ENCODE measurements around the gene FIG4. TPM values are rescaled to one million over a fixed set of nuclear protein-coding genes. Genes with fewer than 3 reads are reported as not detected.

The FIG4 gene
- total RNA-seq, 1 experiment from 2014 or later, result 10.9 TPM

- no peak overlapping the region for H3K4me3 ChIP-seq (ENCODE audit: low read depth, low read length, poor library complexity, severe bottlenecking)
Observed at GRCh38 chr6:109747221-109747620, 56.1 kb downstream of the FIG4 start.

GRCh38 chr6:109759098-109759955 lies 68.2 kb downstream of the FIG4 start:
- ChIA-PET POLR2A (ENCODE audit: low non-redundant PET) (no interaction called here), CTCF (no interaction called here)
- H3K36me3 ChIP-seq (ENCODE audit: insufficient read depth, low read length, poor library complexity, severe bottlenecking), result no peaks in the 10 kb centered on the region
- H3K9me3 ChIP-seq (ENCODE audit: low read depth, low read length, poor library complexity, severe bottlenecking), result no peaks in the 10 kb centered on the region
- no peak overlapping the region for H3K27ac ChIP-seq (ENCODE audit: low read depth, low read length, poor library complexity, severe bottlenecking)
- intact Hi-C loops (cut with micrococcal nuclease; ENCODE audit: unreplicated experiment), result no loop called here
- H3K4me3 ChIP-seq (ENCODE audit: low read depth, low read length, poor library complexity, severe bottlenecking), result no peak overlapping the region
- H3K27me3 ChIP-seq (replicated peaks; ENCODE audit: insufficient read depth, low read depth, low read length, poor library complexity), result no peaks in the 10 kb centered on the region
- H3K4me1 ChIP-seq (ENCODE audit: insufficient read depth, low read length, poor library complexity, severe bottlenecking), result no peaks in the 10 kb centered on the region
- TF ChIP-seq EZH2 (IDR thresholded peaks at IDR 0.05; ENCODE audit: borderline replicate concordance, low read depth, low read length, poor library complexity, severe bottlenecking) (no peak), CTCF (conservative IDR thresholded peaks at IDR 0.05; ENCODE audit: low read depth, low read length) (no peak)
- no peak for DNase-seq (ENCODE audit: low spot score)
- no TSS peak for BruUV-seq (replicated peaks)

More at GRCh38 chr6:109747221-109747620, 56.1 kb downstream of the FIG4 start:
- intact Hi-C loops (cut with micrococcal nuclease; ENCODE audit: unreplicated experiment), result no loop called here
- BruUV-seq (replicated peaks), result no TSS peak
- TF ChIP-seq EZH2 (IDR thresholded peaks at IDR 0.05; ENCODE audit: borderline replicate concordance, low read depth, low read length, poor library complexity, severe bottlenecking) (no peak), CTCF (conservative IDR thresholded peaks at IDR 0.05; ENCODE audit: low read depth, low read length) (no peak)
- Histone ChIP-seq H3K9me3 (ENCODE audit: low read depth, low read length, poor library complexity, severe bottlenecking) (no peaks in the 10 kb centered on the region), H3K27me3 (replicated peaks; ENCODE audit: insufficient read depth, low read depth, low read length, poor library complexity) (no peaks in the 10 kb centered on the region), H3K4me1 (ENCODE audit: insufficient read depth, low read length, poor library complexity, severe bottlenecking) (no peaks in the 10 kb centered on the region), H3K36me3 (ENCODE audit: insufficient read depth, low read length, poor library complexity, severe bottlenecking) (no peaks in the 10 kb centered on the region), H3K27ac (ENCODE audit: low read depth, low read length, poor library complexity, severe bottlenecking) (no peak overlapping the region)
- no peak for DNase-seq (ENCODE audit: low spot score)
- CTCF ChIA-PET, result no interaction called here
- POLR2A ChIA-PET (ENCODE audit: low non-redundant PET), result interaction anchor here (0.6 kb wide), 1 partner anchor 22 kb away, joined by 5 read pairs; no protein-coding TSS in a partner anchor

GRCh38 chr6:109760208-109760607 lies 69.1 kb downstream of the FIG4 start:
- intact Hi-C loops (cut with micrococcal nuclease; ENCODE audit: unreplicated experiment), result no loop called here
- Histone ChIP-seq H3K4me3 (ENCODE audit: low read depth, low read length, poor library complexity, severe bottlenecking) (no peak overlapping the region), H3K36me3 (ENCODE audit: insufficient read depth, low read length, poor library complexity, severe bottlenecking) (no peaks in the 10 kb centered on the region), H3K4me1 (ENCODE audit: insufficient read depth, low read length, poor library complexity, severe bottlenecking) (no peaks in the 10 kb centered on the region), H3K27me3 (replicated peaks; ENCODE audit: insufficient read depth, low read depth, low read length, poor library complexity) (no peaks in the 10 kb centered on the region), H3K9me3 (ENCODE audit: low read depth, low read length, poor library complexity, severe bottlenecking) (no peaks in the 10 kb centered on the region), H3K27ac (ENCODE audit: low read depth, low read length, poor library complexity, severe bottlenecking) (no peak overlapping the region)
- BruUV-seq (replicated peaks), result no TSS peak
- ChIA-PET POLR2A (ENCODE audit: low non-redundant PET) (no interaction called here), CTCF (no interaction called here)
- DNase-seq (ENCODE audit: low spot score), result no peak
- TF ChIP-seq CTCF (conservative IDR thresholded peaks at IDR 0.05; ENCODE audit: low read depth, low read length), result no peak
- no peak for TF ChIP-seq EZH2 (IDR thresholded peaks at IDR 0.05; ENCODE audit: borderline replicate concordance, low read depth, low read length, poor library complexity, severe bottlenecking)

All from A673 (cell line).